CD8-positive, alpha-beta memory T cell (primary cell): ENCODE measurements around the gene CAPN7. TPM values are rescaled to one million over a fixed set of nuclear protein-coding genes. Genes with fewer than 3 reads are reported as not detected.

Experiments
- CTCF ChIA-PET: fragments of 350-600 bp; sonication (Branson Sonifier 250); formaldehyde crosslinking; loops from one replicate; lab custom pipeline; 2021; ENCODE audit warnings: antibody characterized with exemption; lab: Charles Lee
- POLR2A ChIA-PET: fragments of 350-600 bp; sonication (Branson Sonifier 250); formaldehyde crosslinking; loops from one replicate; lab custom pipeline; 2021; ENCODE audit warnings: antibody characterized with exemption; lab: Charles Lee
- DNase-seq, 5 donors: peaks; one replicate each; pipeline versions ENCODE4 v3.0.0 to v3.0.0-alpha.2; 2020 to 2022; ENCODE audit warnings: mixed read lengths in 1 of 5
- H3K27ac ChIP-seq: one replicate; pipeline ENCODE4 v1.7.0; 2013; ENCODE audit warnings: low read depth, mild to moderate bottlenecking, low read length, moderate library complexity
- H3K27me3 ChIP-seq: 2 replicates; pipeline ENCODE4 v1.7.0; 2013; ENCODE audit warnings: low read length, mild to moderate bottlenecking; ENCODE audit not compliant: insufficient read depth, poor library complexity, severe bottlenecking
- H3K36me3 ChIP-seq: 2 replicates; pipeline ENCODE4 v1.7.0; 2013; ENCODE audit warnings: mild to moderate bottlenecking, low read length, moderate library complexity; ENCODE audit not compliant: insufficient read depth
- H3K4me1 ChIP-seq: 2 replicates; pipeline ENCODE4 v1.7.0; 2013; ENCODE audit warnings: mild to moderate bottlenecking, low read length, moderate library complexity; ENCODE audit not compliant: insufficient read depth
- H3K4me3 ChIP-seq: 2 replicates; pipeline ENCODE4 v1.7.0; 2013; ENCODE audit warnings: mild to moderate bottlenecking, low read length
- H3K9me3 ChIP-seq: 2 replicates; pipeline ENCODE4 v1.7.0; 2013; ENCODE audit warnings: mild to moderate bottlenecking, low read length
- H3K27ac Mint-ChIP-seq, 8 donors: one replicate each; pipeline ENCODE4 v1.8.0; 2020 to 2021; ENCODE audit warnings: mixed read lengths in 8 of 8, mild to moderate bottlenecking in 6 of 8, inconsistent platforms in 3 of 8, moderate library complexity in 3 of 8
- H3K27me3 Mint-ChIP-seq, 2 donors: one replicate each; pipeline ENCODE4 v1.8.0; 2020 to 2021; ENCODE audit warnings: mixed read lengths in 2 of 2, mild to moderate bottlenecking in 1 of 2, moderate library complexity in 1 of 2
- H3K36me3 Mint-ChIP-seq, 3 donors: one replicate each; pipeline ENCODE4 v1.8.0; 2020 to 2021; ENCODE audit warnings: mixed read lengths in 3 of 3, inconsistent platforms in 1 of 3, mild to moderate bottlenecking in 1 of 3
- H3K4me1 Mint-ChIP-seq, 3 donors: one replicate each; pipeline ENCODE4 v1.8.0; 2020 to 2021; ENCODE audit warnings: mixed read lengths in 3 of 3, inconsistent platforms in 1 of 3, mild to moderate bottlenecking in 1 of 3
- H3K4me3 Mint-ChIP-seq, 7 donors: one replicate each; pipeline ENCODE4 v1.8.0; 2020 to 2021; ENCODE audit warnings: mixed read lengths in 7 of 7, mild to moderate bottlenecking in 6 of 7, moderate library complexity in 4 of 7, inconsistent platforms in 2 of 7
- H3K9me3 Mint-ChIP-seq, 5 donors: one replicate each; pipeline ENCODE4 v1.8.0; 2020 to 2022; ENCODE audit warnings: mixed read lengths in 5 of 5, mild to moderate bottlenecking in 3 of 5, moderate library complexity in 2 of 5, inconsistent platforms in 1 of 5
- polyA plus RNA-seq: library from polyadenylated mRNA; unstranded; fragments of 300-500 nt; fragmentation: Illumina TruSeq; gene quantifications from one replicate; pipeline ENCODE4 v1.2.3, GENCODE V29; 2021
- total RNA-seq, 2 experiments: library from RNA; stranded (reverse); gene quantifications; one replicate each; pipeline ENCODE4 v1.2.3, GENCODE V29; 2021

The CAPN7 gene
- total and polyA plus RNA-seq, 3 experiments from 2014 or later = 32.4 to 36.1 (median 33.1) TPM

- Mint-ChIP-seq H3K9me3 (no peaks in the 10 kb centered on the region), H3K36me3 (peaks cover 16 to 81% (median 37%) of the 10 kb centered on the region in 3 donors), H3K4me3 (no peak overlapping the region), H3K27me3 (no peaks in the 10 kb centered on the region), H3K27ac (peak overlapping the region in 3 of 8 donors; percentile 53 to 64 (median 63)), H3K4me1 (peaks cover 23 to 42% (median 37%) of the 10 kb centered on the region in 3 donors)
- Histone ChIP-seq H3K27ac (no peak overlapping the region), H3K36me3 (peaks cover 34% of the 10 kb centered on the region), H3K27me3 (no peaks in the 10 kb centered on the region), H3K4me1 (peaks cover 6% of the 10 kb centered on the region), H3K4me3 (no peak overlapping the region), H3K9me3 (no peaks in the 10 kb centered on the region)
- CTCF ChIA-PET = interaction anchor here (1.3 kb wide), 1 partner anchor 14 kb away, joined by 3 read pairs; no protein-coding TSS in a partner anchor
- POLR2A ChIA-PET = interaction anchor here (1.0 kb wide), 1 partner anchor 11 kb away, joined by 3 read pairs; the partner anchor contains the start of gene CAPN7
- DNase-seq = peak in 1 of 5 donors; percentile 44
Measured at GRCh38 chr3:15217011-15217671, 11.1 kb downstream of the CAPN7 start.

GRCh38 chr3:15217841-15218267, 11.8 kb downstream of the CAPN7 start:
- Mint-ChIP-seq H3K36me3 (peaks cover 20 to 81% (median 39%) of the 10 kb centered on the region in 3 donors), H3K4me3 (no peak overlapping the region), H3K27ac (no peak overlapping the region), H3K4me1 (peaks cover 21 to 43% (median 38%) of the 10 kb centered on the region in 3 donors), H3K27me3 (no peaks in the 10 kb centered on the region), H3K9me3 (no peaks in the 10 kb centered on the region)
- peaks cover 31% of the 10 kb centered on the region for H3K36me3 ChIP-seq
- ChIA-PET POLR2A (interaction anchor here (1.0 kb wide), 1 partner anchor 12 kb away, joined by 3 read pairs; the partner anchor contains the start of gene CAPN7), CTCF (interaction anchor here (1.3 kb wide), 1 partner anchor 15 kb away, joined by 3 read pairs; no protein-coding TSS in a partner anchor)
- no peaks in the 10 kb centered on the region for H3K27me3 ChIP-seq
- H3K27ac ChIP-seq = no peak overlapping the region
- H3K4me1 ChIP-seq = peaks cover 6% of the 10 kb centered on the region
- no peaks in the 10 kb centered on the region for H3K9me3 ChIP-seq
- DNase-seq = no peak
- no peak overlapping the region for H3K4me3 ChIP-seq

- ChIA-PET POLR2A (interaction anchor here (0.6 kb wide), 1 partner anchor 31 kb away, joined by 3 read pairs; no protein-coding TSS in a partner anchor), CTCF (interaction anchor here (1.1 kb wide), 1 partner anchor 13 kb away, joined by 3 read pairs; the partner anchor contains the start of gene CAPN7)
- H3K36me3 Mint-ChIP-seq = peaks cover 20 to 80% (median 40%) of the 10 kb centered on the region in 3 donors
- Histone ChIP-seq H3K36me3 (peaks cover 31% of the 10 kb centered on the region), H3K9me3 (no peaks in the 10 kb centered on the region), H3K27me3 (no peaks in the 10 kb centered on the region), H3K4me3 (no peak overlapping the region), H3K27ac (no peak overlapping the region), H3K4me1 (peaks cover 6% of the 10 kb centered on the region)
- no peak for DNase-seq
- no peaks in the 10 kb centered on the region for H3K27me3 Mint-ChIP-seq
- H3K27ac Mint-ChIP-seq = no peak overlapping the region
- no peaks in the 10 kb centered on the region for H3K9me3 Mint-ChIP-seq
- H3K4me1 Mint-ChIP-seq = peaks cover 19 to 38% (median 36%) of the 10 kb centered on the region in 3 donors
- H3K4me3 Mint-ChIP-seq = no peak overlapping the region
Measured at GRCh38 chr3:15218689-15219088, 12.6 kb downstream of the CAPN7 start.

GRCh38 chr3:15220056-15220455, 14.0 kb downstream of the CAPN7 start:
- CTCF ChIA-PET = interaction anchor here (3.2 kb wide), 1 partner anchor 48 kb away, joined by 8 read pairs; no protein-coding TSS in a partner anchor
- POLR2A ChIA-PET = no interaction called here

GRCh38 chr3:15220661-15221060, 14.6 kb downstream of the CAPN7 start:
- Histone ChIP-seq H3K4me3 (no peak overlapping the region), H3K27me3 (no peaks in the 10 kb centered on the region), H3K4me1 (peaks cover 6% of the 10 kb centered on the region), H3K36me3 (peaks cover 32% of the 10 kb centered on the region), H3K27ac (no peak overlapping the region), H3K9me3 (no peaks in the 10 kb centered on the region)
- Mint-ChIP-seq H3K9me3 (no peaks in the 10 kb centered on the region), H3K27me3 (no peaks in the 10 kb centered on the region), H3K36me3 (peaks cover 20 to 77% (median 34%) of the 10 kb centered on the region in 3 donors), H3K4me3 (no peak overlapping the region), H3K27ac (no peak overlapping the region), H3K4me1 (peaks cover 19 to 30% (median 25%) of the 10 kb centered on the region in 3 donors)
- CTCF ChIA-PET = interaction anchor here (1.1 to 3.2 kb wide), 2 partner anchors 16 to 47 kb away, joined by 3 to 8 read pairs; no protein-coding TSS in a partner anchor
- no peak for DNase-seq
- POLR2A ChIA-PET = no interaction called here

More at GRCh38 chr3:15220056-15220455, 14.0 kb downstream of the CAPN7 start:
- DNase-seq = no peak
- no peaks in the 10 kb centered on the region for H3K27me3 ChIP-seq
- H3K27me3 Mint-ChIP-seq = no peaks in the 10 kb centered on the region
- no peak overlapping the region for H3K27ac ChIP-seq
- H3K9me3 Mint-ChIP-seq = no peaks in the 10 kb centered on the region
- H3K27ac Mint-ChIP-seq = peak overlapping the region in 1 of 8 donors; percentile 8
- peaks cover 6% of the 10 kb centered on the region for H3K4me1 ChIP-seq
- H3K4me3 Mint-ChIP-seq = no peak overlapping the region
- H3K4me1 Mint-ChIP-seq = peaks cover 19 to 36% (median 29%) of the 10 kb centered on the region in 3 donors
- H3K36me3 Mint-ChIP-seq = peaks cover 20 to 78% (median 39%) of the 10 kb centered on the region in 3 donors
- peaks cover 32% of the 10 kb centered on the region for H3K36me3 ChIP-seq
- no peak overlapping the region for H3K4me3 ChIP-seq
- H3K9me3 ChIP-seq = no peaks in the 10 kb centered on the region

- Histone ChIP-seq H3K36me3 (peaks cover 34% of the 10 kb centered on the region), H3K27me3 (no peaks in the 10 kb centered on the region), H3K4me3 (no peak overlapping the region), H3K4me1 (peaks cover 6% of the 10 kb centered on the region), H3K27ac (no peak overlapping the region), H3K9me3 (no peaks in the 10 kb centered on the region)
- no peak overlapping the region for H3K27ac Mint-ChIP-seq
- no peaks in the 10 kb centered on the region for H3K27me3 Mint-ChIP-seq
- no peak for DNase-seq
- H3K9me3 Mint-ChIP-seq = no peaks in the 10 kb centered on the region
- POLR2A ChIA-PET = interaction anchor here (0.7 to 1.4 kb wide), 3 partner anchors 13 to 34 kb away, joined by 3 to 6 read pairs (median 4); partner anchors contain the start of gene CAPN7
- CTCF ChIA-PET = interaction anchor here (0.7 to 3.2 kb wide), 10 partner anchors 13 to 305 kb away, joined by 3 to 10 read pairs (median 4); partner anchors contain the start of gene CAPN7
- peaks cover 15 to 22% (median 20%) of the 10 kb centered on the region in 3 donors for H3K4me1 Mint-ChIP-seq
- H3K4me3 Mint-ChIP-seq = no peak overlapping the region
- peaks cover 20 to 76% (median 30%) of the 10 kb centered on the region in 3 donors for H3K36me3 Mint-ChIP-seq
Measured at GRCh38 chr3:15221574-15222217, 15.7 kb downstream of the CAPN7 start.

- CTCF ChIA-PET = no interaction called here
Measured at GRCh38 chr3:15223685-15224572, 17.9 kb downstream of the CAPN7 start.

More at GRCh38 chr3:15223685-15224572, 17.9 kb downstream of the CAPN7 start:
- no peaks in the 10 kb centered on the region for H3K9me3 Mint-ChIP-seq
- peak overlapping the region in 2 of 8 donors; percentile 22 to 41 for H3K27ac Mint-ChIP-seq
- H3K4me1 Mint-ChIP-seq = peaks cover 9 to 12% (median 11%) of the 10 kb centered on the region in 3 donors
- Histone ChIP-seq H3K4me1 (no peaks in the 10 kb centered on the region), H3K9me3 (no peaks in the 10 kb centered on the region), H3K27ac (no peak overlapping the region), H3K4me3 (no peak overlapping the region), H3K36me3 (peaks cover 28% of the 10 kb centered on the region), H3K27me3 (no peaks in the 10 kb centered on the region)
- DNase-seq = no peak
- peaks cover 11 to 70% (median 27%) of the 10 kb centered on the region in 3 donors for H3K36me3 Mint-ChIP-seq
- H3K27me3 Mint-ChIP-seq = no peaks in the 10 kb centered on the region
- no peak overlapping the region for H3K4me3 Mint-ChIP-seq
- POLR2A ChIA-PET = no interaction called here
